ENCODE data around the gene SMC1B.

GRCh38 chr22:45397806-45398205 lies 15.6 kb downstream of the SMC1B start:
- TF ChIP-seq POLR2A (IDR thresholded peaks at IDR 0.05) (no peak), CTCF (IDR thresholded peaks at IDR 0.05) (no peak)

Measured in uterus (tissue), 2 donors.